Liver (tissue), 3 donors: ENCODE measurements around the gene RNF187.

Experiments used
- CTCF ChIP-seq: fragments of 150-350 bp; IDR thresholded peaks from 2 replicates; pipeline ENCODE4 v1.5.1; 2017; ENCODE audit warnings: improper control_type of control experiment, low read depth, low read length; ENCODE audit not compliant: missing input control
- EGR1 ChIP-seq, 2 donors: IDR thresholded peaks; 2 replicates each; pipeline ENCODE4 v1.6.1; 2016 to 2018; ENCODE audit warnings: antibody characterized with exemption in 2 of 2, low read depth in 2 of 2
- GABPA ChIP-seq, 2 donors: IDR thresholded peaks in 1 of 2; conservative IDR thresholded peaks in 1 of 2; 2 replicates each; pipeline ENCODE4 v1.6.1; 2016; ENCODE audit warnings: antibody characterized with exemption in 2 of 2, mild to moderate bottlenecking in 1 of 2, moderate library complexity in 1 of 2
- JUND ChIP-seq, 2 donors: IDR thresholded peaks; 2 replicates each; pipeline ENCODE4 v1.6.1; 2016; ENCODE audit warnings: antibody characterized with exemption in 2 of 2
- RAD21 ChIP-seq, 2 donors: IDR thresholded peaks; 2 replicates each; pipeline ENCODE4 v1.6.1; 2016; ENCODE audit warnings: antibody characterized with exemption in 2 of 2, mild to moderate bottlenecking in 2 of 2
- REST ChIP-seq: IDR thresholded peaks from 2 replicates; pipeline ENCODE4 v1.6.1; 2016; ENCODE audit warnings: antibody characterized with exemption, mild to moderate bottlenecking
- RXRA ChIP-seq, 2 donors: IDR thresholded peaks; 2 replicates each; pipeline ENCODE4 v1.6.1; 2017 to 2018; ENCODE audit warnings: antibody characterized with exemption in 2 of 2, mild to moderate bottlenecking in 1 of 2
- SP1 ChIP-seq: IDR thresholded peaks from 2 replicates; pipeline ENCODE4 v1.6.1; 2018; ENCODE audit warnings: antibody characterized with exemption, mild to moderate bottlenecking
- TAF1 ChIP-seq: conservative IDR thresholded peaks from 2 replicates; pipeline ENCODE4 v1.6.1; 2016; ENCODE audit warnings: antibody characterized with exemption, mild to moderate bottlenecking
- YY1 ChIP-seq: IDR thresholded peaks from 2 replicates; pipeline ENCODE4 v1.6.1; 2016; ENCODE audit warnings: antibody characterized with exemption, mild to moderate bottlenecking
- ZBTB33 ChIP-seq: IDR thresholded peaks from 2 replicates; pipeline ENCODE4 v1.6.1; 2016; ENCODE audit warnings: antibody characterized with exemption
- TF ChIP-seq, protein P1 (sequence below): IDR thresholded peaks from 2 replicates; pipeline ENCODE4 v1.6.1; 2016; ENCODE audit warnings: antibody characterized with exemption
- TF ChIP-seq, protein P2 (sequence below): IDR thresholded peaks from 2 replicates; pipeline ENCODE4 v1.6.1; 2016; ENCODE audit warnings: antibody characterized with exemption
- donor health status: healthy.
- donor health status: healthy.

DNA sequence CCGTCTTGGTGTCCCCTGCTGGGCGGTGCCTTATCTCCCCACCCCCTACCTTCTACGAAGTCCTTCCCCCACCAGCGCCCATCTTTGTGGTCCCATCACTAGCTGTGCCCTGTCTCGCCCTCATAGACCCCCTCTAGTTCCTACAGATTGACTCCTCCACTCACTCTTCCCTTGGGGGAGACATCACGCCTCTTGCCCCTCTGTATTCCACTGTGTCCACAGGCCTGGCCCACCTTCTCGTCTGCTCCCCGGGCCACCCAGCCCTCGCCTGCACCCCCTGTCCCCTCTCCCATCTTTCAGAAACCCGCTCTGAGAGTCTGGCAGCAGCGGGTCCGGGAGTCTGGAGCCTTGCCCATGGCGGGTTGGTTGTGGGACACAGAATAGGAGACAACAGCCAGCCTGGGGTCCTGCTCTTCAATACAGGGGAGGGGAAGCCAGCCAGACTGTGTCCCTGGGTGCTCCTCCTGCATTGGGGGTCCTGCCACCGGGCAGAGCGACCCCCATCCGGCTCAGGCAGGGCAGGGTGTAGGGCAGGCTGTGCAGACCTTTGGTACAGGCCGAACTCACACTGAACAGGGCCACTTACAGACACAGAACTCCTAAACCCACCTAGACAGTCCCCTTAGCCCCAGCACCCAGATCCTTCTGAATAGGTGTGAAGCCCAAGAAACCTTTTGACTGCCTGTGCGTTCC, 1.1 kb downstream of the RNF187 start:
- TF ChIP-seq CTCF = no peak
- TF ChIP-seq JUND (IDR thresholded peaks at IDR 0.05) = no peak
- no peak for TF ChIP-seq TAF1
- TF ChIP-seq GABPA (IDR thresholded peaks at IDR 0.05 in 1 of 2, conservative IDR thresholded peaks at IDR 0.05 in 1 of 2) = no peak
- TF ChIP-seq RAD21 (IDR thresholded peaks at IDR 0.05) = no peak
- TF ChIP-seq, protein P1, sequence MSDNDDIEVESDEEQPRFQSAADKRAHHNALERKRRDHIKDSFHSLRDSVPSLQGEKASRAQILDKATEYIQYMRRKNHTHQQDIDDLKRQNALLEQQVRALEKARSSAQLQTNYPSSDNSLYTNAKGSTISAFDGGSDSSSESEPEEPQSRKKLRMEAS = no peak
- TF ChIP-seq SP1 = no peak
- no peak for TF ChIP-seq YY1
- no peak for TF ChIP-seq REST
- TF ChIP-seq, protein P2, sequence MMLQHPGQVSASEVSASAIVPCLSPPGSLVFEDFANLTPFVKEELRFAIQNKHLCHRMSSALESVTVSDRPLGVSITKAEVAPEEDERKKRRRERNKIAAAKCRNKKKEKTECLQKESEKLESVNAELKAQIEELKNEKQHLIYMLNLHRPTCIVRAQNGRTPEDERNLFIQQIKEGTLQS = no peak
- no peak for TF ChIP-seq RXRA (IDR thresholded peaks at IDR 0.05)
- no peak for TF ChIP-seq ZBTB33
- no peak for TF ChIP-seq EGR1 (IDR thresholded peaks at IDR 0.05; ENCODE audit: low read depth in 2 of 2)
